GM12878 (cell line): ENCODE measurements around the gene EPHA4. TPM values are rescaled to one million over a fixed set of nuclear protein-coding genes. Genes with fewer than 3 reads are reported as not detected.

Source experiments
- ATAC-seq: fragments of 200-7000 bp; cut with Tn5 transposase; 3 replicates; pipeline ENCODE4 v1.9.1; 2020; ENCODE audit warnings: mild to moderate bottlenecking, moderate library complexity
- BruUV-seq: library from RNA; stranded (reverse); fragments of 400-500 nt; replicated peaks from 2 replicates; lab custom pipeline; 2021; lab: Mats Ljungman, UMichigan
- CTCF ChIA-PET: fragments of 300-600 bp; sonication (Branson Sonifier 250); formaldehyde crosslinking; extraction: SDS; loops from one replicate; lab custom pipeline; 2021; ENCODE audit warnings: inconsistent platforms; lab: Yijun Ruan, JAX
- POLR2A ChIA-PET: fragments of 350-600 bp; formaldehyde crosslinking; extraction: SDS; loops from one replicate; lab custom pipeline; 2021; ENCODE audit warnings: inconsistent platforms; lab: Charles Lee
- RAD21 ChIA-PET: fragments of 300-600 bp; sonication (Branson Sonifier 250); formaldehyde crosslinking; loops from one replicate; lab custom pipeline; 2023; ENCODE audit warnings: antibody characterized with exemption; ENCODE audit not compliant: unreplicated experiment; lab: Charles Lee
- SMC1A ChIA-PET: fragments of 300-600 bp; sonication (Branson Sonifier 250); formaldehyde crosslinking; loops from one replicate; lab custom pipeline; 2023; ENCODE audit not compliant: unreplicated experiment, uncharacterized antibody; lab: Charles Lee
- DNase-seq: peaks from one replicate; pipeline ENCODE4 v3.0.0-alpha.2; 2011; ENCODE audit warnings: low read depth, low spot score
- FAIRE-seq: peaks from 3 replicates; lab custom pipeline; 2011; peaks lifted over from hg19 to GRCh38; lab: Jason Lieb, UNC
- H2AFZ ChIP-seq: 2 replicates; pipeline ENCODE4 v1.6.0; 2011; ENCODE audit warnings: low read depth, low read length, control low read depth; ENCODE audit not compliant: control insufficient read depth
- H3K27ac ChIP-seq: 2 replicates; pipeline ENCODE4 v1.5.1; 2011; ENCODE audit warnings: control low read depth; ENCODE audit not compliant: control insufficient read depth, insufficient read depth
- H3K27me3 ChIP-seq, 2 experiments: replicated peaks in 1 of 2; 2 replicates each; pipeline versions ENCODE4 v1.6.0 to v1.6.1; 2011; ENCODE audit warnings: low read length in 1 of 2; ENCODE audit not compliant: control insufficient read depth in 2 of 2, insufficient read depth in 2 of 2
- H3K36me3 ChIP-seq, 2 experiments: 2 replicates each; pipeline ENCODE4 v1.5.1; 2011; ENCODE audit warnings: low read length in 1 of 2; ENCODE audit not compliant: control insufficient read depth in 2 of 2, insufficient read depth in 2 of 2
- H3K4me1 ChIP-seq: 2 replicates; pipeline ENCODE4 v1.6.1; 2011; ENCODE audit warnings: mild to moderate bottlenecking, low read length, moderate library complexity, mixed read lengths; ENCODE audit not compliant: control insufficient read depth, insufficient read depth
- H3K4me2 ChIP-seq: 2 replicates; pipeline ENCODE4 v1.6.0; 2011; ENCODE audit warnings: control low read depth; ENCODE audit not compliant: control insufficient read depth, insufficient read depth
- H3K4me3 ChIP-seq: fragments of 200-600 bp; sonication (generic); 2 replicates; pipeline ENCODE4 v1.5.1; 2016
- H3K79me2 ChIP-seq: 2 replicates; pipeline ENCODE4 v1.6.0; 2011; ENCODE audit warnings: low read length; ENCODE audit not compliant: control insufficient read depth, insufficient read depth
- H3K9ac ChIP-seq: 2 replicates; pipeline ENCODE4 v1.8.0; 2011; ENCODE audit warnings: low read length, control low read depth, mixed read lengths; ENCODE audit not compliant: control insufficient read depth, insufficient read depth
- H3K9me3 ChIP-seq: replicated peaks from 3 replicates; pipeline ENCODE4 v1.5.1; 2011; ENCODE audit warnings: mild to moderate bottlenecking, low read length; ENCODE audit not compliant: control insufficient read depth, insufficient read depth
- H4K20me1 ChIP-seq: 2 replicates; pipeline ENCODE4 v1.6.0; 2011; ENCODE audit not compliant: control insufficient read depth, insufficient read depth
- BCL3 ChIP-seq: IDR thresholded peaks from 2 replicates; pipeline ENCODE4 v1.6.1; 2011; ENCODE audit warnings: borderline replicate concordance, low read depth, mild to moderate bottlenecking, moderate library complexity, low read length; ENCODE audit not compliant: insufficient read depth, poor library complexity, severe bottlenecking
- CBX5 ChIP-seq: sonication (generic); IDR thresholded peaks from 2 replicates; pipeline ENCODE4 v1.6.1; 2016; ENCODE audit warnings: low read depth, moderate library complexity, mild to moderate bottlenecking, inconsistent platforms
- CTCF ChIP-seq, 3 experiments: IDR thresholded peaks in 2 of 3; conservative IDR thresholded peaks in 1 of 3; 2 replicates each; pipeline ENCODE4 v1.5.1; 2011; ENCODE audit warnings: low read depth in 3 of 3, low read length in 3 of 3, mild to moderate bottlenecking in 3 of 3, control low read depth in 2 of 3, moderate library complexity in 2 of 3, inconsistent platforms in 1 of 3, mixed read lengths in 1 of 3; ENCODE audit not compliant: control insufficient read depth in 2 of 3, insufficient read depth in 1 of 3; ENCODE audit errors: extremely low read depth in 1 of 3
- HDAC2 ChIP-seq: fragments of 200-600 bp; sonication (generic); IDR thresholded peaks from 2 replicates; pipeline ENCODE4 v1.6.1; 2017
- IKZF2 ChIP-seq, 2 experiments: fragments of 450-650 bp; IDR thresholded peaks; 2 replicates each; pipeline ENCODE4 v1.6.1; 2017; ENCODE audit warnings: mild to moderate bottlenecking in 2 of 2, moderate library complexity in 2 of 2
- LARP7 ChIP-seq: fragments of 450-650 bp; IDR thresholded peaks from 2 replicates; pipeline ENCODE4 v1.6.1; 2017; ENCODE audit warnings: mild to moderate bottlenecking
- MTA2 ChIP-seq: fragments of 450-650 bp; IDR thresholded peaks from 2 replicates; pipeline ENCODE4 v1.6.1; 2016; ENCODE audit warnings: low read depth, mild to moderate bottlenecking, moderate library complexity
- MYB ChIP-seq: fragments of 150-350 bp; IDR thresholded peaks from 2 replicates; pipeline ENCODE4 v1.6.1; 2014; ENCODE audit warnings: mild to moderate bottlenecking, low read depth, low read length, borderline replicate concordance
- NFXL1 ChIP-seq: fragments of 450-650 bp; IDR thresholded peaks from 2 replicates; pipeline ENCODE4 v1.6.1; 2017; ENCODE audit warnings: antibody characterized with exemption, mild to moderate bottlenecking, borderline replicate concordance
- NR2C2 ChIP-seq: IDR thresholded peaks from 2 replicates; pipeline ENCODE4 v1.6.1; 2011; ENCODE audit warnings: borderline replicate concordance, low read depth; ENCODE audit not compliant: control insufficient read depth, insufficient read length
- NRF1 ChIP-seq: conservative IDR thresholded peaks from 2 replicates; pipeline ENCODE4 v1.6.1; 2011; ENCODE audit warnings: mild to moderate bottlenecking, low read depth, low read length, improper control_type of control experiment
- PAX8 ChIP-seq: fragments of 450-650 bp; IDR thresholded peaks from 2 replicates; pipeline ENCODE4 v1.6.1; 2017; ENCODE audit warnings: mild to moderate bottlenecking, moderate library complexity
- PRDM15 ChIP-seq: fragments of 450-650 bp; formaldehyde crosslinking; IDR thresholded peaks from 2 replicates; pipeline ENCODE4 v1.4.0; 2020; ENCODE audit warnings: mild to moderate bottlenecking, moderate library complexity
- RUNX3 ChIP-seq: IDR thresholded peaks from 2 replicates; pipeline ENCODE4 v1.6.1; 2012; ENCODE audit warnings: low read length, inconsistent platforms
- SIN3A ChIP-seq: IDR thresholded peaks from 2 replicates; pipeline ENCODE4 v1.6.1; 2012; ENCODE audit warnings: low read depth, low read length, improper control_type of control experiment
- SREBF2 ChIP-seq: IDR thresholded peaks from 2 replicates; pipeline ENCODE4 v1.6.1; 2012; ENCODE audit warnings: mild to moderate bottlenecking, low read length
- WRNIP1 ChIP-seq: IDR thresholded peaks from 2 replicates; pipeline ENCODE4 v1.6.1; 2011; ENCODE audit warnings: low read depth, low read length, improper control_type of control experiment, borderline replicate concordance
- YBX1 ChIP-seq: fragments of 450-650 bp; IDR thresholded peaks from 2 replicates; pipeline ENCODE4 v1.6.1; 2016; ENCODE audit warnings: antibody characterized with exemption
- ZBED1 ChIP-seq: IDR thresholded peaks from 2 replicates; pipeline ENCODE4 v1.6.1; 2016; ENCODE audit warnings: borderline replicate concordance
- ZZZ3 ChIP-seq: IDR thresholded peaks from 2 replicates; pipeline ENCODE4 v1.6.1; 2011; ENCODE audit warnings: low read depth; ENCODE audit not compliant: control insufficient read depth, insufficient read length
- WGBS: methylation state at CpG from one replicate; pipeline ENCODE4 v1.1.6; 2016; ENCODE audit warnings: low lambda C conversion rate; ENCODE audit not compliant: insufficient replicate concordance, insufficient coverage; ENCODE audit errors: missing lambda C conversion rate; 5-methylcytosine and 5-hydroxymethylcytosine counted together
- in situ Hi-C: fragments of 300-500 bp; cut with MboI; formaldehyde crosslinking; loops from 9 replicates; pipeline ENCODE4 v1.14.3; 2018; ENCODE audit warnings: mixed read lengths
- intact Hi-C: fragments of 100-400 bp; cut with micrococcal nuclease; formaldehyde crosslinking; loops from one replicate; pipeline ENCODE4 v1.14.2; 2022; ENCODE audit not compliant: unreplicated experiment
- polyA plus RNA-seq, 11 experiments: library from polyadenylated mRNA; depleted of rRNA in 4 of 11; unstranded in 6 of 11; stranded (reverse) in 5 of 11; fragments of >200 nt; fragmentation: Nextera tagmentation in 4 of 11; fragmentation: Illumina TruSeq in 1 of 11; extraction: Ambion mirVana in 4 of 11; extraction: Trizol in 1 of 11; gene quantifications; 1 replicate in 1 of 11; 2 replicates in 10 of 11; pipeline versions ENCODE4 v1.2.1 to v1.2.3, GENCODE V29; 2011 to 2016; ENCODE audit warnings: inconsistent platforms in 2 of 11, missing spikeins in 2 of 11, low read depth in 1 of 11
- total RNA-seq, 4 experiments: library from RNA; depleted of rRNA in 3 of 4; stranded (reverse); fragments of >200 nt in 3 of 4; fragmentation: Illumina TruSeq in 1 of 4; extraction: Trizol in 1 of 4; gene quantifications; 2 replicates each; pipeline versions ENCODE4 v1.2.1 to v1.2.3, GENCODE V29; 2013 to 2021

The EPHA4 gene
- total and polyA plus RNA-seq, 10 of the 15 experiments (the other 5 are each of a cell fraction or from before 2014, with no cell fraction given), result 0.06 to 1.5 (median 0.33) TPM; not detected in 1

- TF ChIP-seq ZZZ3, result no peak
- no peak for TF ChIP-seq ZBED1
- TF ChIP-seq NRF1, result no peak
- TF ChIP-seq WRNIP1, result no peak
- TF ChIP-seq NR2C2, result no peak
- no peak for TF ChIP-seq MTA2
- no peak for TF ChIP-seq SREBF2
- TF ChIP-seq HDAC2, result no peak
- no peak for TF ChIP-seq PAX8
- no peak for TF ChIP-seq NFXL1
- TF ChIP-seq RUNX3, result no peak
- TF ChIP-seq BCL3, result no peak
- no peak for TF ChIP-seq SIN3A
- no peak for TF ChIP-seq IKZF2 (IDR thresholded peaks at IDR 0.05)
- TF ChIP-seq PRDM15 (CRISPR knock-in tag), result no peak
- TF ChIP-seq CBX5, result no peak
- no peak for TF ChIP-seq CTCF (IDR thresholded peaks at IDR 0.05 in 2 of 3, conservative IDR thresholded peaks at IDR 0.05 in 1 of 3; ENCODE audit: control insufficient read depth in 2 of 3, extremely low read depth in 1 of 3, insufficient read depth in 1 of 3, low read depth in 3 of 3, low read length in 3 of 3)
- TF ChIP-seq YBX1, result no peak
- TF ChIP-seq MYB, result no peak
- no peak for TF ChIP-seq LARP7
- DNase-seq (no peak), FAIRE-seq (no peak), ATAC-seq (no peak)
- Histone ChIP-seq H3K79me2 (no peaks in the 10 kb centered on the region), H3K9ac (no peak overlapping the region), H3K4me1 (no peaks in the 10 kb centered on the region), H4K20me1 (no peaks in the 10 kb centered on the region), H3K9me3 (no peaks in the 10 kb centered on the region), H3K4me2 (no peak overlapping the region), H3K27ac (no peak overlapping the region), H3K36me3 (no peaks in the 10 kb centered on the region), H2AFZ (no peak overlapping the region), H3K27me3 (no peaks in the 10 kb centered on the region), H3K4me3 (no peak overlapping the region)
- ChIA-PET CTCF (no interaction called here), POLR2A (interaction anchor here (0.5 kb wide), 1 partner anchor 211 kb away, joined by 8 read pairs; no protein-coding TSS in a partner anchor), SMC1A (interaction anchor here (1.3 kb wide), 1 partner anchor 8 kb away, joined by 4 read pairs; no protein-coding TSS in a partner anchor), RAD21 (no interaction called here)
- BruUV-seq, result no TSS peak
- intact Hi-C loops (no loop called here), in situ Hi-C loops (no loop called here)
- 33% methylated on average over 3 of the region's 6 CpGs for WGBS
Measured at GRCh38 chr2:221371347-221371746, 200.8 kb downstream of the EPHA4 start.
